ENCODE results near the gene PPP1R9A.

The PPP1R9A gene

DNA sequence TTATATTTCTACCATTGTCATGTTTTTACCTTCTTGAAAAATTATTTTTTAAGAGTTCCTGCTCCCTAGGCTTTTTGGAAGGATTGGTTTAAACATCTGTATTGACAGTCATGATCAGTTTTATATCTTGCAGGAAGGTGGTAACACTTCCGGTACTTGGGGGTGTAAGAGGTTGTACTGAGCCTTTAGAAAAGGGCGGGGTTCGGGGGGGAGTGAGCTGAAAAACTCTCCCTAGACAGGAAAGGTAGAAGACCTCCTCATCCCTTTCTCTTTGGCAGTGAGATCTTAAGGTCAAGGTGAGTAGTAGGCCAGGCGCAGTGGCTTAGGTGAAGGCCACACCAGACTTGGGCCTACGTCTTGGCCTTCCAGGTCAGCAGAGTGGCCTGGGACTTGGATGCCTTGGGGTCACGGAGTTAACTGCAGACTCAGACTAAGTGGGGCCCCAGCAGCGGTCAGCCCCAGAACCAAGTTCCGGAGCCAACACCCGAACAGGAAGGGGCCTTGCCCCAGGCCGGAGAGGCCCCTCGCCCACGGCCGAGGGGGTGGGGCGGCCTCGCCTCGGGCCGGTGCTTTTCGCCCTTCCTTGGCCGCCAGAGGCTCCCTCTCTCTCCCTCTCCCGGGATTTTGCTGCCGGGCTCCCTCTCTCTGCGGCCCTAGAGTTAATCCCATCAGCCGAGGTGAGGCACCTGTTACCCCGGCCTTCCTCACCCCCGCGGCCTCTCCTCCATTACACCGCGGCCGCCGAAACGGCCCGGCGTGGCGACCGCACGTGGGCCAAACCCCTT, at the start of gene PPP1R9A:
TSS of gene PPP1R9A (plus strand) at position 569 of the 785 bp plus-strand sequence. CDS start 2,520 bp downstream, outside the sequence.
- DNase-seq (ENCODE audit: low spot score) = peak; percentile 92

DNA sequence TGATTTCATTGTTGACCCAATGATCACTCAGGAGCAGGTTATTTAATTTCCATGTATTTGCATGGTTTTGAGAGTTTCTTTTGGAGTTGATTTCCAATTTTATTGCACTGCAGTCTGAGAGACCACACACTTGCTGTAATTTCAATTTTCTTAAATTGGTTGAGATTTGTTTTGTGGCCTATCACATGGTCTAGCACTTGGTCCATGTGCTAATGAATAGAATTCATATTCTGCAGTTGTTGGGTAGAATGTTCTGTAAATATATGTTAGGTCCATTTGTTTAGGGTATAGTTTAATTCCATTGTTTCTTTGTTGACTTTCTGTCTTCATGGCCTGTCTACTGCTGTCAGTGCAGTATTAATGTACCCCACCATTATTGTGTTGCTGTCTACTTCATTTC, 36.3 kb upstream of the PPP1R9A start:
- DNase-seq (ENCODE audit: low spot score) = no peak

DNA sequence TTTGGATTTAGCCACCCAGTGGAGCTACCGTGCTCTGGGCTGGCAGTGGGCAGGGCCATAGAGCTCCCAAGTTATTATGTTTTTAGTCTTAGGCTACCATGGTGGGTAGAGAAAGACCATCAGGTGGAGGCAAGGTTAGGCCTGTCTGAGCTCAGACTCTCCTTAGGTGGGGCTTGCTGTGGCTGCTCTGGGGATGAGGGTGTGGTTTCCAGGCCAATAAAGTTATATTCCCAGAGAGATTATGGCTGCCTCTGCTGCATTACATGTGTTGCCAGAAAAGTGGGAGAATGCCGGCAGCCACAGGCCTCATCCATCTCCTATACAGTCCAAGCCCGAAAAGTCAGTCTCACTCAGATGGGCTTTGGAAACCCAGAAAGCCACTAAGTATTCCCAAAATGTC, 34.2 kb upstream of the PPP1R9A start:
- no peak for DNase-seq (ENCODE audit: low spot score)

DNA sequence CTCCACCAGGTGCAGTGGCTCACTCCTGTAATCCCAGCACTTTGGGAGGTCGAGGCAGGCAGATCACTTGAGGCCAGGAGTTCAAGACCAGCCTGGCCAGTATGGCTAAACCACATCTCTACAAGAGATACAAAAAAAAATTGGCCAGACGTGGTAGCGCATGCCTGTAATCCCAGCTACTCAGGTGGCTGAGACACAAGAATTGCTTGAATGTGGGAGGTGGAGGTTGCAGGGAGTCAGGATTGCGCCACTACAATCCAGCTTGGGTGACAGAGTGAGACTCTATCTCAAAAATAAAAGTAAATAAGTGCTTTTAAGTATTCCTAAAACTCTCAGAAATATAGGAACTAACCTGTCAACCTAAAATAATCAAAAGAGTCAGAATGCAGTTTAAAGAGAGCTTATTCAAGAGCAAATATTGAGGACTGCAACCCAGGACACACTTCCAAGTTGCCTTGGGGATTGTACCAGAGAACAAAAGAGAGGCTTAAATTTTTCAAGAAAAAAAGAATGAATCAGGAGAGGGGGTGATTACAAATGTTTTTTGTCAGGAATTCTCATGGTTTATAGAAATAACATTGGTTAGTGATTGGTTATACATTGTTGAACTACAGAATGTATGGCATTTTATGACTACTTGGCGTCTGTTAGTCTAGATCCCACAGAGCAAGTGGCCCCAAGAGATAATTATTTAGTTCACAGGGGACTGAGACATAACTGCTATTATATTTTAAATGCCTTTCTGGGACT, 33.2 kb upstream of the PPP1R9A start:
- no peak for DNase-seq (ENCODE audit: low spot score)

DNA sequence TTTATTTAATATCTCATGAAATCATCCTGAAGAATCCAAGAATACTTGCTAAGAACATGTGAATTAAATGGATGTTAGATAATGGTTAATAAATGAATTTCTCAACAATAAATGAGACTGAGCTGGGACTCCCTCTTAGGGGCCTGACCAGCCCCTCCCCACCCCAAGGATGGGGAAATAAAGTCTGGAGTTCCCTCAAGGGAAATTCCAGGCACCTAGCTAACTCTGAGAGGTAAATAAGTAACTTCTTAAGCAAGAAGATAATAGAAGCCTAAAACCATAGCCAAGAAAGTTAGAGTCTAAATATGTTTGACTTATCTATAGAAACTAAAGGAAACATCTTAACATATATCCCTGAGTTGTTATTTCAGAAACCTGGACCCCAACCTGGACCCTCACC, 32.2 kb upstream of the PPP1R9A start:
- no peak for DNase-seq (ENCODE audit: low spot score)

DNA sequence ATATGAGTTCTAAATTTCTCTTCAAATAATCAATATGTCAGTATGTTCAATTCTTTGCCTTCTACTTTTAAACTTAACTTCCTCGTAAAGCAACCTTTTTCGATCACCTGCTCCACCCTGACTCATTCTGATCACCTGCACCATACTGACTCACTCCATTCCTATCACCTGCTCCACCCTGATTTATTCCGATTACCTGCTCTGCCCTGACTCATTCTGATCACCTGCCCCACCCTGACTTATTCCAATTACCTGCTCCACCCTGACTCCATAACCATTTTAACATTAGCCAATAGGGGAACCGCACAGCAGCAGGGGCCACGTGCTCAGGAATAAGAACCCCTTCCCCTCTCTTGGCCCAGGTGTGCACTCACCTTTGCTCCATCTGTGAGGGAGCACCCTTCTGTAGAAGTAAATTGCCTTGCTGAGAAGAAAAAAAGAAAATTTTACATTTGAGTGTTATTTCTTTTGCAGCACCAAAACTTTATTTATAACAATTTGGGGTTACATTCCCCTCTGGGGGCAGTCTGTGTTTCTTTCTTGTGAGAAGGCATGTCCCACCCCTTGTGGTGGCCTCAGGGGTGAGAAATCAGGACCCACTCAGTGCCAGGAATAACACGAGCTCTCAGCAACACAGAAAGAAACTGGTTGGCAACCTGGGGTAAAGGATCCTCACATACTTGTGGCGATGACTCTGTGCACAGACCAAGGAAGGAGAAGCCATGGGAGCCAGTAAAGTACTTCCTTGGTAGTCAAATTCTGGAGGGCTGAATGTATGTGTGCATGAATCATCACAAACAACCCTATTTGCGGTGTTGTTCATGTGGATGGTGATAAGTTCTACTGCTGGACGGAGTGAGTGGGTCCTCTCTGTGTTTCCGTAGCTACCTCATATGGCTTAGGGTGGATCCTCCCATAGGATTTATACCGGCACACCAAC, 29.4 kb upstream of the PPP1R9A start:
- DNase-seq (ENCODE audit: low spot score) = peak; percentile 28

DNA sequence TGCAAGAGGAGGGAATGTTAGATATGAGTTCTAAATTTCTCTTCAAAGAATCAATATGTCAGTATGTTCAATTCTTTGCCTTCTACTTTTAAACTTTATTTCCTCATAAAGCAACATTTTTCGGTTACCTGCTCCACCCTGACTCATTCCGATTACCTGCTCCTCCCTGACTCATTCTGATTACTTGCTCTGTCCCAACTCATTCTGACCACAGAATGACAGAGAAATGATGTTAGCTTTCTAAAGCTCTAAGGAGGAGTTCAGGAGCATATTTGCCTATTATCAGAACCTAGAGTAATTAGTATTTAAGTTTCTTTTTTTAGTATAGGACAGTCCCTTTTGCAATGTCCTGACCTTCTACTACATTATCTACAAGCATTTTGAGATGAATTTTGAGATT, 24.5 kb upstream of the PPP1R9A start:
- no peak for DNase-seq (ENCODE audit: low spot score)

DNA sequence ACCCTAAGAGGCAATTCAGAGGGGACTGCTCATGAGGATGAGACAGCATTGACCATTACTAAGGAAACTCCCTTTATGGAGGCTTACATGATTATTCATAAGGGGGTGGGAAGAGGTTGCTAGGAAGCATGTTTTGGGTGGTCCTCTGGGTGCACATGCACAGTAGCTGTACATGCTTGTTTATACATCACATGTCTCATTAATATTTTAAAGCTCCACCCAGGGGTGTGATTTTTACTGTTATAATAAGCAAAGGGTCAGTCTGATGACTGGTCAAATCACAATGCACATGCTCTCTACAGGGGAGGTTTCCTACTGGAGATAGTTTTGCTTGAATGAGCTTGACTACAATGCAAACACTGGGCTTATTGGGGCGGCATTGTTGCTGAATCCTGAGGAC, 23.8 kb upstream of the PPP1R9A start:
- DNase-seq (ENCODE audit: low spot score) = no peak

DNA sequence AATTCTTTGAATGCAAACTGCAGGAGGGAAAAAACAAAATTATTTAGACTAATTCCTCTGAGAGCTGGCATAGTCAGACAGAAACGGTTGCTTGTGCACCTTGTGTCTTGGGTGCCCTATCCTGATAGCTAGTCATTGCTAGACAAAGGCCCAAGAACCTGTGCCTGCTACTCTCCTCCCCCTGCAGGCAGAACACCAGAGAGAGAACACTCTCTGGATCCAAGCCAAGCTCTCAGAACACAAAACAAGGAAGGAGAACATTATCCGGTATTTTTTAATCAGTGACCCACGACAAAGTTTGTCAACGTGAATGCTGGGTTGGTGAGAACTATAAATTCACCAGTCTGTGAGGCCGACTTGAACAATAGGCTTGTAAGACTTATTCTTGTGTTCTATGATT, 18.8 kb upstream of the PPP1R9A start:
- DNase-seq (ENCODE audit: low spot score) = no peak

DNA sequence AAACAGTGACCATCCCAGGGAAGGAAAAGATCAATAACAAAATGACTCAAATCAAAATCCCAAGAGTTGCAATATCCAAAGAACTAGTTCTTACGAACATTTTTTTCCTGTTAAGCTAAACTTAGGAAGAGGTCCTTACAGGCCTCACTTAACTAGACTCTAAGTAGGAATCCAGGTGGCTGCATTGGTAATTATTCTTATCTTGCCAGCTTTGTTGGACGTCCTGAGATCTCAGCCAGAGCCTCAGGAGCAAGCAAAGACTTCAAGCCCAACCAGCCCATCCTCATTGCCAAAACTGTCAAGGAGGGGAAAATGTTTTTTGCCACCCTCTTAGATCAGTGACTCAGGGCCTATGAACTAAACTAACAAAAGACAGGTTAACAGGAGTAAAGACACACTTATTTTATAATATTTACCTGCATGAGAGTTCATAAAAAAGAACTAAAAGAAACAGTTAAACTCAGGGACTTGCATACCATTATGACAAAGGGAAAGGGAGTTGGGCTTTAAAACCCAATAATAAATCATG, 18.3 kb upstream of the PPP1R9A start:
- DNase-seq (ENCODE audit: low spot score) = no peak

DNA sequence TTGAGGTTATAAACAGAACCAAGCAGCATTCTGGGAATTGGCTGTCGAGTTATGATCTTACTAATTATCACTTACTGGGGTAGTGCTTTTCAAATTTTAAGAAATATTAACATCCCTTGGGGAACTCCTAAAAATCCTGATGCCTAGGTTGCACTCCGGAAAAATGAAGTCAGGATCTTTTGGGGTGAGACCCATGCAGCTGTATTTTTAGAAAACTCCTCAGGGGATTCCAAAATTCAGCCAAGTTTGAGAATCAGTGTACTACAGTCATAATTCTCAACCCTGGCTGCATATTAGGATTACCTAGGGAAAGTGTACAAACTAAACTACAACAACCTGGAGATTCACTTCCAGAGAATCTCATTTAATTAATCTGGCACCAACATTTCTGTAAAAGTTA, 17.2 kb upstream of the PPP1R9A start:
- no peak for DNase-seq (ENCODE audit: low spot score)

DNA sequence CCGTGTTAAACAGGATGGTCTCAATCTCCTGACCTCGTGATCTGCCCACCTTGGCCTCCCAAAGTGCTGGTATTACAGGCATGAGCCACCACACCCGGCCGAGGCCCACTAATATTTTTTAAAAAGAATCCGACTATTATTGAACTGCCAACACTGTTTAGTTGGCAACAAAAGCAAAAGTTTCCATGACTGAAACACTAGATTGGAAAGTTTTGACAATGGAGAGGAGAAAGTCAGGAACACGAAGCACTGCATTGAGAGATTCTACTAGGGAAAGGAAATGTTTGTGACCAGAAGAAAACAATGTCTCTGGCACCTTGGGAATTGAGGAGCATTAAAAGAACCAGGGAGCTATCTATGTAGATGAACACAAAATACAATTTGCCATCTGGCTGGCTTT, 13.7 kb upstream of the PPP1R9A start:
- no peak for DNase-seq (ENCODE audit: low spot score)

DNA sequence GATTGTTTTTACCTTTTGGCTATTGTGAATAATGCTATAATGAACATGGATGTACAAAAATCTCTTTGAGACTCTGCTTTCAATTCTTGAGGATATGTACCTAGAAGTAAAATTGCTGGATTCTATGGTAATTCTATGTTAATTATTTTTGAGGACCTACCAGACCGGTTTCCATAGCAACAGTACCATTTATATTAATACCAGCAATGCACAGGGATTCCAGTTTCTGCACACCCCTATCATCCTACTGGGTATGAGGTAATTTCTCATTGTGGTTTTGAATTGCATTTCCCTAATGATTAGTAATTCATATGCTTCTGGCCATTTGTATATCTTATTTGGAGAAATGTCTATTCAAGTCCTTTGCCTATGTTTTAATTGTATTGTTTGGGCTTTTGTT, 9.9 kb upstream of the PPP1R9A start:
- no peak for DNase-seq (ENCODE audit: low spot score)

DNA sequence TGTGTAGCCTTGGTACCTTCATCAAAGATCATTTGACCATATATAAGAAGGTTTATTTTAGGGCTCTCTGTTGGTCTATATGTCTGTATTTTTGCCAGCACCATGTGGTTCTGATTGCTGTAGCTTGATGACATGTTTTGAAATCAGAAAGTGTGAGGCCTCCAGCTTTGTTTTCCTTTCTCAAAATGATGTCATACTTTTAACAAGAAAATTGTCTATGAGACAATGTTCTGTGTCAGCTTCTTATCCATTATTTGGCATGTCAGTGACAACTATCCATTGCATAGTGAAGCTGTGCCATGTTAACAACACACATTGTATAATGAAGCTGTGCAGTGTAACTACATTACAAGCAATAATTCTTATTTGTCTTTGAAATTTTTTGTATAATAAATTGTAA, 9.1 kb upstream of the PPP1R9A start:
- no peak for DNase-seq (ENCODE audit: low spot score)

DNA sequence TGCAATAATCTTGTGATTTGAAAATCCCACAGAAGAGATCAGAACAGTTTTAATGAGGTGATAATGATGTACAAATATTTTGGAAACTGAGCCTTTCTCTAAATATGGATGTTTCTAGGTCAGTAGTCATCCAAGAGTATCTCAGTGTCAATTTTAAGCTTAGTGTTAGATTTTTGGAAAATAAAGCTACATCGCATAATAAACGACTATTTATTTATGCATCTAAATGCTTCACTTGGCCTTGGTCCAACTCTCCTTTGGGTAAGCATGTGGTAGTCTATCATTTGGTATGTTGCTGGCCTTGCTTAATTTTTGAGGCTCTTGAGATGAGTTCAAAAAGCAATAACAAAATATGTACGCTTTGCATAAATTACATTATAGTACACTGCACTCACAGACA, 5.4 kb upstream of the PPP1R9A start:
- DNase-seq (ENCODE audit: low spot score) = no peak

DNA sequence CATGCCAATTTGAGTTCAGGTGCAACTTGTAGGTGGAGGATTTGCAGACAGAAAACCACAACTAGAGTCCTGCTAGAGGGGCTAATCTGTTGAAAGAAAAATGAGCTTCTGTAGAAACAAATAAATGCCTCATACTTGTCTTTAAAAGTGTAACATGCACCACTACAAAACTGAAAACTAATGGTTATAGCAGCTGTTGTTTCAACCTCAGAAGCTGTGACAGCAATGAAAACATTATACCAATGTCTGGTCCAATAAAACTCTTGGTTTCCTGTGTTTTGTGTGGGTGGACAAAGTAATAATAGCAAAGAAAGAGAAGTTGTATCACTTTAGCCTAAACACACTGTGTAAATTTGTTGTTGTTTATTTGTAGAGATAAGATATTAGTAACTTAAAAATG, 3.4 kb upstream of the PPP1R9A start:
- DNase-seq (ENCODE audit: low spot score) = no peak

DNA sequence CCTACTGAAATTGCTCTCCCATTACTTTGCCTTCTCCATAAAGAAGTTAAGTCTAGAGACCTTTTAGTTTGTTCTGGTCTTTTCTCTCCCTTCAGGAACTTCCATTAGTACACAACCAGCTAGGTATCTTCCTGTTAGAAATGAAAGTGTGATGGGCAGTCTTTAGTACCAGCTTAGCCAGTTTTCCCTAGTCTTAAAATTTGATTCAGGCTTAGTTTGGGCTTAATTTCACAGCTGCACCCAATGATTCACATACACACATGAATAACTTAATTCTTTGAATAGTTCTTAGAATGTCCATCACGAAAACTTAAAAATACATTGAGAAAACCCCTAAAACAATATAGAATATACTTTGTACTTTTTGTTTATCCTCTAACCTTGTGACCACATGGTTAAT, 2.4 kb upstream of the PPP1R9A start:
- no peak for DNase-seq (ENCODE audit: low spot score)

DNA sequence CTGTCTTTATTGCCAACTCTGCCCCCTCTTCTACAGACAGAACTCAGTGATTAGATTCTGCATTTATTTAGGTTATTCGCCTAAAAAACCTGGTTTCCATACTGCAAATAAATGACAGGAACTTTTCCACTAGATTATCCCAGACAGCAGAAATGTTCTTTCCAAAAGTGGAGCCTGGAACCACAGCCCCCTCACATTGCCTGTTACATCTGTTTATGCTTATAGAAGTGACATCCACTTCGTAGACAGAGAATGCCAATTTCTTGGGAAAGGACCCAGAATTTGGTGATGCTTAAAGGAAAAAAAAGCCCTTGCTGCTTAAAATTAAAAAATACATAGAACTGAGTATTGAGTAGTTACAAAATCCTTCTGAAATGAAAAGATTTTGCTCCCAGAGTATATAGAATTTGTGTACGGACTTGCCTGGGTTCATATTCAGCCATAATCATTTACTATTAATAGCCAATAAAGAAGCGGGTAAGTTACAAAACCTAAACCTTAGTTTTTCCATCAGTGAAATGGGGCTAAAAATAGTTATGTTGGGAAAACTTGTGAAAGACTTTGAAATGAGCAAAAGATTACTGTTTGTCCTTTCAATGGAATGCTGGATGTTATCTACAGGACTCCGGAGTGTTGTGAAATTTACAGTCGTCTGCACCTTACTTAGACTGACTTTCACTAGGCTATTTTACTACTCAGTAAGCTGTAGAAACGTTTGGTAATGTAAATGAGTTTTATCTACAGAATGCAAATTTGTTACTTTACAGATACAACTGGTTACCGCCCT, 1.1 kb upstream of the PPP1R9A start:
- no peak for DNase-seq (ENCODE audit: low spot score)

DNA sequence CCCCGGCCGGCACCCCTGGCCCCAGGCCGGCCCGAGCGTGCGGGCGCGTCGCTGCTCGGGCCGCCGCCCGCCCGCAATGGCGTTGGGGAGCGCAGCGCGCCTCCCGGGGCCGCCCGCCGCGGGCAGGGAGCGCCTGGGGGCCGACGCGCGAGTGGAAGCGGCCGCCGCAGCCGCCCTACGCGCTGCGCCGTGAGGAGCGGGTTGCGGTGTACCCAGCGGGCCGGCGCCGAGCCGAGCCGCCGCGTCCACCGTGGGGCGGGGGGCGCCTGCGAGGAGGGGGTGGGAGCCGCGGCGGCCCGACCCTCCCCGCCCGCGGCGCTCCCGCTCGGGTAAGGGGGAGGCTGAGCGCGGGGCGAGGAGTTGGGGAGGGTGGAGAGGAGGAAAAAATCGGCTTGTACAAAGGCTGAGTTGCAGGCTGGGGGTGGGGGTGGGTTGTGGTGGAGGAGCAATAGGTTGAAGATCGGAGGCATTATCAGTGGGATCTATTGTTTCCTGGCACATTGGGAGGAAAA, 473 bp downstream of the PPP1R9A start:
- DNase-seq (ENCODE audit: low spot score) = no peak

DNA sequence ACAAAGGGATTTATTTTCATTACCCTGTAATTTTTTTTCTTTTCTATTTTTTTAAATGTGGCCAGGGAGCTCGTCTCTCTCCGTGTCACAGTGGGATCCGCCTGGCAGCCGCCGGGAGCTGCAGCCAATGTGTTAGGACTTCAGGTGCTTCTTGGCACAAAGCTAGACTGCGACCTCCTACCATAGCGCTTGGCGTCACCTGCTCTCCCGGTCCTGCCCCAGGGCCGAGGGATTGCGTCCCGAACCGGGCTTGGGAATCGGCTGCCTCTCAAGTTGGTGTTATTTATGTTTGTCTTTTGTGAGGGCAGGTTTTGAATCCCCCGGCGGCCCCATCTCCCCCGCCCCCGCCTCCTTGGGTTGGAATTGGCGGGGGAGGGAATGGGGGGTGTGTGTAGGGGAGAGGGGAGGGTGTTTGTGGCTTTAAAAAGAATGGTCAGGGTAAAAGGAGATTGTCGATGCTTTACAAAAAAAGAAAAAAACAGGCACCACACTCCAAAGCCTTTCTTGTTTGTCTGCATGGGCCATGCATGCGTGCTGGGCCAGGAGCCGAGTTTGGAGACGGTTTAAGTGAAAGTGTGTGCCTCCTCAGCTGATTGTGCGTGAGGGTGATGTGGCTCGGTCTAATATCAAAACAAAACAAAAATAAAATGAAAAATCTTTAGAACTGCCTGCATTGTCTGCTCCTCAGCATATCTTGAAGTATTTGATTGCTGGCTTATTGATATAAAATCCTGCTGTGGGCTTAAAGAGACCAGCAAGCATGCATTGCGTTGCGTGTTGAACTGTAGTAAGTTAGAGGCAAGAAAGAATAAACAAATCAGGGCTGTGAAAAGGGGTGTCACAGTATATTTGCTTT, 1.2 kb downstream of the PPP1R9A start:
- DNase-seq (ENCODE audit: low spot score) = peak; percentile 90

DNA sequence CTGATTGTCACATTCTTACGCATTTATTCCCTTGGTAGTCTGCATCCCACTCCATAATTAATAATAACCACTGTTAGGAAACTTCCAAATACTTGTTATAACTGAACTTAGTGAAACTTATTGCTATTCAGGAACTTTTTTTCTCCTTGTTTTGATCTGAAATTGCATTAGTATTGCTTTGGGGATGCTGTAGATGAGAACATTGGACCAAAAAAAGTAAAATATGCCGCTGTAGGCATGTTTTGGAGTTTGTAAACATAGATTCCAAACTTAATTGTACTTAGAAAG, 1.7 kb downstream of the PPP1R9A start:
- DNase-seq (ENCODE audit: low spot score) = no peak

All from SW480 (cell line).